Panc1 (cell line): ENCODE results near the gene SMTNL2. TPM values are rescaled to one million over a fixed set of nuclear protein-coding genes. Genes with fewer than 3 reads are reported as not detected.

Experiments
- ATAC-seq: fragments of 200-7000 bp; cut with Tn5 transposase; 2 replicates; pipeline ENCODE4 v1.9.1; 2020; ENCODE audit warnings: mild to moderate bottlenecking, moderate library complexity
- BruUV-seq: library from RNA; stranded (reverse); fragments of 400-500 nt; replicated peaks from 2 replicates; lab custom pipeline; 2021; lab: Mats Ljungman, UMichigan
- CTCF ChIA-PET: fragments of 300-600 bp; sonication (Branson Sonifier 250); formaldehyde crosslinking; loops from one replicate; lab custom pipeline; 2022; ENCODE audit warnings: antibody characterized with exemption; lab: Charles Lee
- POLR2A ChIA-PET: fragments of 300-600 bp; sonication (Branson Sonifier 250); formaldehyde crosslinking; loops from one replicate; lab custom pipeline; 2022; ENCODE audit warnings: antibody characterized with exemption; lab: Charles Lee
- DNase-seq: peaks from one replicate; pipeline ENCODE4 v3.0.0-alpha.2; 2010; ENCODE audit warnings: low read depth, low spot score
- H3K27ac ChIP-seq: 2 replicates; pipeline ENCODE4 v1.5.1; 2011; ENCODE audit warnings: mild to moderate bottlenecking, low read length, inconsistent platforms
- H3K27me3 ChIP-seq: fragments of 200-500 bp; sonication (Bioruptor generic); 2 replicates; pipeline ENCODE4 v1.6.0; 2014; ENCODE audit warnings: low read length, inconsistent platforms; ENCODE audit not compliant: control insufficient read depth, insufficient read depth
- H3K36me3 ChIP-seq: fragments of 200-500 bp; sonication (Bioruptor generic); 2 replicates; pipeline ENCODE4 v1.5.1; 2014; ENCODE audit warnings: inconsistent platforms, mild to moderate bottlenecking, low read length, moderate library complexity; ENCODE audit not compliant: control insufficient read depth, insufficient read depth
- H3K4me1 ChIP-seq: 2 replicates; pipeline ENCODE4 v1.5.1; 2011; ENCODE audit warnings: inconsistent platforms, mild to moderate bottlenecking, low read length, moderate library complexity; ENCODE audit not compliant: control insufficient read depth, insufficient read depth
- H3K4me3 ChIP-seq, 2 experiments: 2 replicates each; pipeline ENCODE4 v1.5.1; 2011 to 2012; ENCODE audit warnings: low read depth in 2 of 2, low read length in 2 of 2, mild to moderate bottlenecking in 2 of 2, inconsistent platforms in 1 of 2, moderate library complexity in 1 of 2
- H3K9me3 ChIP-seq: fragments of 200-500 bp; sonication (Bioruptor generic); 2 replicates; pipeline ENCODE4 v1.5.1; 2014; ENCODE audit warnings: low read depth, mild to moderate bottlenecking, inconsistent platforms, low read length, moderate library complexity; ENCODE audit not compliant: control insufficient read depth, insufficient read depth
- CTCF ChIP-seq: fragments of 450-650 bp; IDR thresholded peaks from 2 replicates; pipeline ENCODE4 v1.5.1; 2017; ENCODE audit warnings: mild to moderate bottlenecking
- POLR2AphosphoS5 ChIP-seq: IDR thresholded peaks from 2 replicates; pipeline ENCODE4 v1.6.1; 2012; ENCODE audit warnings: mild to moderate bottlenecking, low read depth, low read length, moderate library complexity
- REST ChIP-seq, 2 experiments: IDR thresholded peaks; 2 replicates each; pipeline ENCODE4 v1.6.1; 2011 to 2012; ENCODE audit warnings: low read depth in 2 of 2, control low read depth in 1 of 2, low read length in 1 of 2, mild to moderate bottlenecking in 1 of 2, moderate library complexity in 1 of 2; ENCODE audit not compliant: insufficient read depth in 1 of 2
- SIN3A ChIP-seq: IDR thresholded peaks from 2 replicates; pipeline ENCODE4 v1.6.1; 2012; ENCODE audit warnings: low read depth, mild to moderate bottlenecking, low read length, moderate library complexity, borderline replicate concordance; ENCODE audit not compliant: insufficient read depth
- TCF7L2 ChIP-seq: IDR thresholded peaks from 2 replicates; pipeline ENCODE4 v1.6.1; 2011; ENCODE audit warnings: mild to moderate bottlenecking, low read depth, low read length, inconsistent platforms
- in situ Hi-C: cut with HindIII; loops from 2 replicates; pipeline ENCODE4 v1.10.0; 2016; ENCODE audit warnings: low sequenced_read_pairs, low pct_unique_long_range_greater_than_20kb
- intact Hi-C: fragments of 100-400 bp; cut with micrococcal nuclease; formaldehyde crosslinking; loops from one replicate; pipeline ENCODE4 v1.10.0; 2022; ENCODE audit not compliant: unreplicated experiment
- total RNA-seq: library from RNA; stranded (reverse); gene quantifications from one replicate; pipeline ENCODE4 v1.2.1, GENCODE V29; 2021; ENCODE audit not compliant: unreplicated experiment

SMTNL2 gene
- total RNA-seq, 1 experiment from 2014 or later: not detected

GRCh38 chr17:4626734-4627256 lies 42.5 kb downstream of the SMTNL2 start:
- POLR2A ChIA-PET: no interaction called here

GRCh38 chr17:4631431-4631830 lies 47.1 kb downstream of the SMTNL2 start:
- Histone ChIP-seq H3K4me3 (no peak overlapping the region), H3K9me3 (no peaks in the 10 kb centered on the region), H3K27ac (no peak overlapping the region), H3K27me3 (no peaks in the 10 kb centered on the region), H3K36me3 (no peaks in the 10 kb centered on the region), H3K4me1 (no peaks in the 10 kb centered on the region)
- no TSS peak for BruUV-seq
- intact Hi-C loops (no loop called here), in situ Hi-C loops (no loop called here)
- TF ChIP-seq CTCF: no peak
- TF ChIP-seq TCF7L2: no peak
- TF ChIP-seq REST (IDR thresholded peaks at IDR 0.05; ENCODE audit: insufficient read depth in 1 of 2, low read depth in 2 of 2, low read length in 1 of 2): no peak
- TF ChIP-seq POLR2AphosphoS5: no peak
- TF ChIP-seq SIN3A: no peak
- ATAC-seq (no peak), DNase-seq (no peak)
- ChIA-PET POLR2A (no interaction called here), CTCF (interaction anchor here (0.6 kb wide), 1 partner anchor 217 kb away, joined by 5 read pairs; no protein-coding TSS in a partner anchor)

More at GRCh38 chr17:4626734-4627256, 42.5 kb downstream of the SMTNL2 start:
- DNase-seq (no peak), ATAC-seq (no peak)
- intact Hi-C loops (loop anchor here (1.0 kb wide), 1 partner anchor 60 kb away; no protein-coding TSS in a partner anchor), in situ Hi-C loops (no loop called here)
- Histone ChIP-seq H3K27me3 (no peaks in the 10 kb centered on the region), H3K27ac (no peak overlapping the region), H3K9me3 (no peaks in the 10 kb centered on the region), H3K4me1 (no peaks in the 10 kb centered on the region), H3K4me3 (no peak overlapping the region), H3K36me3 (no peaks in the 10 kb centered on the region)
- TF ChIP-seq REST (IDR thresholded peaks at IDR 0.05; ENCODE audit: insufficient read depth in 1 of 2, low read depth in 2 of 2, low read length in 1 of 2) (no peak), POLR2AphosphoS5 (no peak), SIN3A (no peak), CTCF (no peak), TCF7L2 (no peak)
- CTCF ChIA-PET: interaction anchor here (0.5 to 3.1 kb wide), 4 partner anchors 49 to 219 kb away, joined by 3 to 25 read pairs (median 4); no protein-coding TSS in a partner anchor
- BruUV-seq: no TSS peak
